Stimulated activated CD8-positive, alpha-beta memory T cell treated with anti-CD3 and anti-CD28 coated beads, Interleukin-4, amount 100 ng/mL, for 48 hours (primary cell): Measurements from ENCODE around the gene GPR18.
"Not testable (repeated sequence)": the region's sequence is repeated elsewhere in the genome, so short reads cannot be mapped to it uniquely, and the experiment has no call there.

Experiments
- DNase-seq: peaks from one replicate; pipeline ENCODE4 v3.0.0-alpha.2; 2020

The GPR18 gene

GRCh38 chr13:99265162-99265800 lies 7.1 kb upstream of the GPR18 start:
- peak; percentile 67 for DNase-seq

- DNase-seq, result no peak
Observed at GRCh38 chr13:99264051-99264450, 5.9 kb upstream of the GPR18 start.

- DNase-seq, result no peak
Observed at GRCh38 chr13:99263126-99263785, 5.1 kb upstream of the GPR18 start.

GRCh38 chr13:99261059-99261458 lies 2.9 kb upstream of the GPR18 start:
- DNase-seq, result no peak

GRCh38 chr13:99260216-99260615 lies 2.0 kb upstream of the GPR18 start:
- no peak for DNase-seq

- DNase-seq, result no peak
Observed at GRCh38 chr13:99258946-99259345, 767 bp upstream of the GPR18 start.

GRCh38 chr13:99257291-99257690 lies 888 bp downstream of the GPR18 start:
- no peak for DNase-seq

GRCh38 chr13:99256709-99257108 lies 1.5 kb downstream of the GPR18 start:
- no peak for DNase-seq

GRCh38 chr13:99256283-99256682 lies 1.9 kb downstream of the GPR18 start:
- DNase-seq, result no peak

GRCh38 chr13:99255271-99255670 lies 2.9 kb downstream of the GPR18 start:
- no peak for DNase-seq

- no peak for DNase-seq
Observed at GRCh38 chr13:99254830-99255229, 3.3 kb downstream of the GPR18 start.

GRCh38 chr13:99251921-99252320 lies 6.3 kb downstream of the GPR18 start:
- DNase-seq, result no peak

- no peak for DNase-seq
Observed at GRCh38 chr13:99250982-99251825, 7.0 kb downstream of the GPR18 start.

GRCh38 chr13:99249606-99250005 lies 8.6 kb downstream of the GPR18 start:
- not testable (repeated sequence) for DNase-seq

- not testable (repeated sequence) for DNase-seq
Observed at GRCh38 chr13:99249178-99249577, 9.0 kb downstream of the GPR18 start.

- no peak for DNase-seq
Observed at GRCh38 chr13:99246100-99246499, 12.1 kb downstream of the GPR18 start.

- DNase-seq, result no peak
Observed at GRCh38 chr13:99237981-99238662, 20.1 kb downstream of the GPR18 start.

- no peak for DNase-seq
Observed at GRCh38 chr13:99231721-99232120, 26.5 kb downstream of the GPR18 start.

GRCh38 chr13:99230991-99231390 lies 27.2 kb downstream of the GPR18 start:
- no peak for DNase-seq

GRCh38 chr13:99230588-99230987 lies 27.6 kb downstream of the GPR18 start:
- DNase-seq, result not testable (repeated sequence)

- DNase-seq, result no peak
Observed at GRCh38 chr13:99228737-99229691, 29.2 kb downstream of the GPR18 start.
